GM19043 (cell line): Measurements from ENCODE around the gene OPN1LW.
"Not testable (repeated sequence)": the region's sequence is repeated elsewhere in the genome, so short reads cannot be mapped to it uniquely, and the experiment has no call there.

Experiments used
- ATAC-seq: cut with Tn5 transposase; IDR thresholded peaks from one replicate; pipeline ENCODE4 v1.9.1; 2021; ENCODE audit warnings: low read depth; ENCODE audit not compliant: unreplicated experiment

OPN1LW gene

DNA sequence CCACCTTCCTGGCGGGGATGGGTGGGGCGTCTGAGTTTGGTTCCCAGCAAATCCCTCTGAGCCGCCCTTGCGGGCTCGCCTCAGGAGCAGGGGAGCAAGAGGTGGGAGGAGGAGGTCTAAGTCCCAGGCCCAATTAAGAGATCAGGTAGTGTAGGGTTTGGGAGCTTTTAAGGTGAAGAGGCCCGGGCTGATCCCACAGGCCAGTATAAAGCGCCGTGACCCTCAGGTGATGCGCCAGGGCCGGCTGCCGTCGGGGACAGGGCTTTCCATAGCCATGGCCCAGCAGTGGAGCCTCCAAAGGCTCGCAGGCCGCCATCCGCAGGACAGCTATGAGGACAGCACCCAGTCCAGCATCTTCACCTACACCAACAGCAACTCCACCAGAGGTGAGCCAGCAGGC is at the start of gene OPN1LW:
Gene OPN1LW, plus strand, starts transcription at position 234 of the 400 bp plus-strand sequence. Its CDS starts 41 bp downstream, at position 275.
- not testable (repeated sequence) for ATAC-seq

DNA sequence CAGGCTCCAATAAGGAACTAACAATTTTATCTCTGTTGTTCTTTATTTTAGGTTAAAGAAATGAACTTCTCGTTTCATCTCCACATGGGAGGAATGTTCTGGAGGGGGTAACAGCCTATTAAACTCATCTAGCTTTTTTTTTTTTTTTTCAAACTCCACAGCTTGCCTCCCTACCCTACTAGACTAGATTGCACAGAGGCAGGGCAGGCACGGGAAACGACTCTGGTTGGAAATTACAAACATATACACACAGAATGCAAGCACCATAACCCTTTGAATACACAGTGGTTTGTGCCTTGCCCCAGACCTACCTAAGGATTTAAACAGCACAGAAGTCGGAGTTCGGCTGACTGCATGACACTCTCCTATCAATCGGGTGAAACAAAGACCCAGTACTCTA is 49.2 kb upstream of the OPN1LW start:
- no peak for ATAC-seq

DNA sequence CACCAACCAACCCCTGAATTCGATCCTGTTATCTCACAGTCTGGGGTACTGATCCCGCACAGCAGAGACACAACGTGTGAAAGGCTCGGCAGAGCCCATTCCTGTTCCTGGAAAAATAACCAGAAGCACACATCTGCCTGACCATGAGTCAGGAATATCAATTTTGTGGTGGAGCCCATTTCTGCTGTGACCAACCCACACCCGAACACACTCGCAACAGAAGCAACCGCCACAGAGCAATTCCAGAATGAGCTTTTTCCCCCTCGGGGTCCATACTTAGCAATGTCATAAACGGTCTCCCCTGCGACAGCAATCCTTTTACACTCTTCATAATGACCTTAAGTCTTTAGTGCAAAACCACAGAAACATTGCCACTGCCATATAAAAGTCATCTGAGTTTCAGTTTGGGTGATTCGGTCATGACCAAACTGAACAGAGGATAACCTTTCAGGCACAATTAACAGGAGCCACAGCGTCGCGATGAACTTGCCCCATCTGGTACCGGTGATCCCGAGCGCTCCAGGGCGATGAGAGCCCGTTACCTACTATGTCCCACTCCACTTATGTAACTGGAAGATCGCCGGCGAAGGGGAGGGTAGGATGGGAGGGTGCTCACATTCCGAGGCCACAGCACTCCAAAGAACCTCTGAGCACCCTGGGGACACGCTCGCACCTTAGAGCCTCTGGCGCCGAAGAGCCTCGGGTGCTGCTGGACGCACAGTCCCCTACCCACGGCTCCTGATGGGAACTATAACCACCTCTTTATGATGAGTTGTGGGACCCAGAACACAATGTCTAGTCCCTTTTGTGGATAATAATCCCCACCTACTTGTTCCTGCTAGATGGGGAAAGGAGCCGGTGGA is 47.7 kb upstream of the OPN1LW start:
- ATAC-seq: no peak

DNA sequence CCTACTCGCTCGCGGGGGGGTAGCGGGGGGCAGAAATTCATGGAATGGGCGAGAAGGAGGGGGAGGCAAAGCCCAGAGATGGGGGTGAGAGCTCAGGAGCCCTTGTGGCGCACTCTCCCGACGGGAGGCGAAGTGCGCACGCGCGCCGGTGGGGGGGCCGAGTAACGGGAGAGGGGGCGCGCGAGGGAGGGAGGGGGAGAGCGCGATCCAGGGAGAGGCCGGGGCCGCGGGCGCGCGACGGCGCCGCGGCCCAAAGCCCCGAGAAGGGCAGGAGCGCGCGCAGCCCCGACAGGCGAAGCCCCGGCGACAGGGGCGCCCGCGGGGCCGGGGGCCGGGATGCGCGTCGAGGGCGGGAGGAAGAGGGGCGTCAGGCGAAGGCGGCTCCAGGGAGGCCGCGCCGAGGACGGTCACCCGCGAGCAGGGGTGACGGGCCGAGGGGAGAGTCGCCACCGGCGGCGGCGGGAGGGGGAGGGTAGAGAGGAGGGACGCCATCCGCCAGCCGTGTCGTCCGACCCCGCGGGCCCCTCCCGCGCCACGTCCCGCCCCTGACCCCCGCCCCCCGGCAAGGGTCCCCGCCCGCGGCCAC is 46.9 kb upstream of the OPN1LW start:
- ATAC-seq: peak; percentile 33

DNA sequence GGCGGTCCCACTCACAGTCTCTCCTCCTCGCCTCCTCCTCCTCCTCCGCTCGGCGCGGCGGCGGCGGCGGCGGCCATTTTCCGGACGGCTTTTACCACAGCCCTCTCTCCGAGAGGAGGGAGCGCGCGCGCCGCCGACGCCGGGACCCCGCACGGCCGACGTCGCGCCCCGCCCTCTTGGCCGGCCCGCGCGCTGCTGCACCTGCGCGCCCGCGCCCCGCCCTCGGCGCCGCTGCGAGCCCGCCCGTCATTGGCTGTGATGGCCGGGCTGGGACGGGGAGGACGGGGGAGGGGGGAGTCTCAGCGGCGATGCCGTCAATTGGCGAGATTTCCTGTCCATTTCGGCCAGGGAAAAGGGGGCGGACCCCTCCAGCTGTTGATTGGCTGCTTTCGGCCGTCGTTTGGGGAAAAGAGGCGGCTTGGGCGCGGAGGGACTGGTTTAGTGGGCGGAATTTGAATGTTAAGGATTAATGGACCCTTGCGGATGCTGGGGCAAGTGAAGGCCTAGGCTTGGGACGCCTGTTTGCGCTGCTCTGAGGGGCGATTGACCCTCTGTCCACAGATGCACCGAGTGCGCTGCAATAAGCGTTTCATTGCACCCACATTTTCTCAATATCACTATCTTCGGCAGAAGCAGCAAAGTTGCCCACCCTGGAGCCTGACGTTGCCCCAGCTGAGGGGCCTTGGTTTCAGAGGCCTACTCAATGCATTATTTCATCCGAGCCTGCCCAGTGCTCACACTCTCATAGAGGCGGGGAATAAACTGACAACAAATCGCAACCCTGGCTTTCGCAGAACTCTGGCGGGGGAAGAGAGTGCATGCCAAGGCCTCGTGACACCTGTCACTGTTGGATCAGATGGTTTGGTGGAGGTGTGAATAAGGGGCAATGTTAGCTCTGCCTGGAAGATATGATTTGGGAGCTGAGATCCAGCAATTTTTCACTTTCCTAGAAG is 46.2 kb upstream of the OPN1LW start, which contains the start of gene MECP2:
Gene MECP2, minus strand, starts transcription at position 129 of the 953 bp plus-strand sequence.
- peak; percentile 82 for ATAC-seq

DNA sequence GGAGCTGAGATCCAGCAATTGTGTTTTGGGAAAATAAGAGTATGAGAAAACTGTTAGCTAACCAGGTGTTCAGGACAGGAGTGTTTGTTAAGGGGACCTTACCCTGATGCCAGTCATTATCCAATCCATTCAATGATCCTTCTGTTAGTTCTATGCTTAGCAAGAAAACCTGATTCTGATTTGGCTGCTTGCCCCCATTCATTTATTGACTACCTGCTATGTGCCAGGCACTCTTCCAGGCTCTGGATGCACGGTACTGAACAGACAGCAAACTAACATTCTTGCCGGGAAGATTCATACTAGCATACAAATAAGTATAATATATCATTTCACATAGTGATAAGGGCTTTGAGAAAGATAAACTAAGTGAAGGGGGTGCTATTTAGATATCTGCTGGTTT is 45.5 kb upstream of the OPN1LW start:
- no peak for ATAC-seq

DNA sequence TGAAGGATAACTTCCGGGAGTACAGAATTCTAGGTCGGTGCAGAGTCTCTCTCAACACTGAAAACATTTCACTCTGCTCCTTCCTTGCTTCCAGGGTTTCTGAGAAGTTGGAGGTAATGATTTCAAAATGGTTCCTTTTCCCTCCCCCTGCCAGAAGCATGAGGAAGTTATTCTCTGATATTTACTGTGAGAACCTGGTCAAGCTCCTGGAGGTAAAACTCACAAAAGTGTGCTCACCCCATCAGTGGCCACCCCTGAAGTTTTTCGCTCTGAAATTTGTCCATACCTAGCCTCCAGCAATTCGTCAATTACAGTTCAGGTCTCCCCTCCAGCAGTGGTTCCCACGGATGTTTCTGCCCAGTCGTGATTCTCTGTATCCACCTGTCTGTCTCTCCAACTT is 30.3 kb upstream of the OPN1LW start:
- ATAC-seq: no peak

DNA sequence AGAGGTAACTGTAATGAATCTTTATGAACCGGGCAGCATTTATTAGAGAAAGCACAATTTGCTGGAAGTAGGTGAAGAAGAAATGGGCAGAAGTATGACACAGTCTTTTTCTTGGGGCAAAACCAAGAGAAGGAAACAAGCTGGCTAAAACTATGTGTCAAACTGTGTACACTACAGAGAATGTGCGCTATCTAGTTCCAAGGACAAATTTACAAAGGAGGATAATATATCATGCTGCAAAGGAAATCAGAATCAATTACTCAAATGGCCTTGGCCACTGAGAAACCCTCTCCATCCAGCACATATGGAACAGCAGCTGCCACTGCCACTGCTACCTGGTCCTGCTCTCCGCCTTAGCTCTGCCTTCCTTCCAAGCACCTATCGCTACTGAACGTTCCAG is 29.4 kb upstream of the OPN1LW start:
- ATAC-seq: no peak

DNA sequence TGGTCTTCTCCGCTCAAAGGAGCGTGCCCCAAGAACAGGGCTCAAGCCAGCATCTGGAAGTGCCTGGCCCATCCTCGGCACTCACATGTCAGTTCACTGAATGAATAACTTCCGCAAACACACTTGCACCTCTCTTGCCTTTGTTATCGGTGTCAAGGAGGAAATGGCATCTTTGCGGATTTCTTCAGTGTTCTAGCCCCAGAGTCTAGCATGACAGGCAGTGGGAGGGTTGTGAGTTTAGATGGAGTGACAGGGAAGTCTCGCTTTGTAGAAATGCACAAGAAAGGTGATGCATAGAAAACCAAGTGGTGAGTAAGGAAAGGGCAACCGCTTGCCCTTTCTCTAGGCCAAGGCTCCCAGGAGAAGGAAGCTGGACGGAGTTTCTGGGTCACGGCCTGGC is 29.0 kb upstream of the OPN1LW start:
- no peak for ATAC-seq

DNA sequence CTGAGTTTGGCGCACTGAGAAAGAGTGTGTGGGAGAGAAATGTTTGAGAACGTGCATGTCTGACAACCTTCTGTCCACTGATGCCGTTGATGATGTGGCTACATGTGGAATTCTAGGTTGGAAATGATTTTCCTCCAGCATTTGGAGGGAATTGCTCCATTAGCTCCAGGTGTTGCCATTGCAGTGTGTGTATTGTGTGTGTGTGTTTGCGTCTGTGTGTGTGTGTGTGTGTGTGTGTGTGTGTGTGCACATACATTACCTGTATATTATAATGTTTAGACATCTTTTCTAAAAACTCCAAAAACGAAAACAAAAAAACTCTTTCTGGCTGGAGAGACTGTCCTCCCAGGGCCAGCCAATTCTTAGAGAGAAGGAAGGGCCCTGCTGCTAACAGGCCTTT is 28.3 kb upstream of the OPN1LW start:
- ATAC-seq: no peak

DNA sequence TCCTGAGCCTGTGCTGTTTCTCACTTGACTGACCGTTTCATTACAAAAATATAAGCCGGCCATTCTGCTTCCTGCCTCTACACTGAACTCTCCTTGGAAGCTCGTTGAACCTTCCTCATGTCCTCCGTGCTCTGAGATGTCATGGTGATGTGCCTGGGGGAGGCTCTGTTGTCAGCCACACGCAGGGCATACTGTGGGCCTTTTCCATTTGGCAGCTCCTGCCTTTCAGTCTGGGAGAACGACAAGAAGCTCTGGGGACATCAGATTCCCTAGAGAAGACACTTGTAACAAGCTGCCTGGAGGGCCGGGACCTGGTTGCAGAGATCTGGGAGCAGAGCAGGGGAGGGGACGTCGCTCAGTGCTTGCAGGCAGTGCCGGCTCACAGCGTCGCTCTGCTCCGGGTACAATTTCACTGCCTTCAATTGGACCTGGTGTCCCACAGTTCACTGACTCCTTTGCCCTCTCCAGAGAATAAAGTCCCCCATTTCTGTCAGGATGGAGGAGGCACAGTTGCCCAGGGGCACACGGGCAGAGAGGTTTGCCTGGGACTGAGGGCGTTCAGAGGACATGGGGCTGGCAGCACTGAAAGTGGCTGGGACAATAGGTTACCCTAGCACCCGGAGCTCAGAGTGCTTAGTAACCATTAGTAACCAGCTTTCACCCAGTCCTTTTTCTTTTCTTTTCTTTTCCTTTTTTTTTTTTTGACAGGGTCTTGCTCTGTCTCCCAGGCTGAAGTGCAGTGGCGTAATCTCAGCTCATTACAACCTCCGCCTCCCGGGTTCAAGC is 27.4 kb upstream of the OPN1LW start:
- no peak for ATAC-seq

DNA sequence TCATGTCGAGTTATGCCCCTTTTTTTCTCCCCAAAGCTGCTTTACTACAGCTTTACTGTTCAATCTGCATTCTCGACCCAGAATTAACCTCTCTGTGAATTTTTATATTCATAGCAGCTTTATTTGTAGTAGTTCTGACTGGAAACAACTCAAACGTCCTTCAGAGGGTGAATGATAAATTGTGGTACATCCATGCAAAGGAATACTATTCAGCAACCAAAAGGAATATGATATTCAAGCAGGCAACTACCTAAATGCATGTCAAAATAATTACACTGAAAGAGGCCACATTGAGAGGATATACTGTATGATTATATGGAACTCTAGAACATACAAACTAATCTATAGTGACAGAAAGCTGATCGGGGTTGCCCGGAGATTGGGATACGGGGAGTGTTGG is 26.5 kb upstream of the OPN1LW start:
- no peak for ATAC-seq

DNA sequence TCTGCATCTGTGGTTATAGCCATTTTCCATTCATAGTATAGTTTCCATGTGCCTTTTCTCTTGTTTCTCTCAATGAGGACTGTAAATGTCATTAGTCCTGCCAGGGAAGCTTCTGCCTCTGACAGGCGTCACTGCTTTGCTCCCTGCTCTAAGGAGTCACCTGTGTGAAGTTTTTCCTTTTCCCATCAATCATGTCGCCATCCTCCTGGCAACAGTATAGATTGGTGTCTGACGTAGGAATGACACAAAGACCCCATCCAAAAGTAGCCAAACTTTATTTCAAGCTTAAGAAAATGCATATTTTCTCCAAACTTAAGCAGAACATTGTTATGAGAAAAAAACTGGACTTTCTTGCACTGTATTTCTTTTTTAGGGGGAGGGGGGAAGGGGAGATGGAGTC is 23.5 kb upstream of the OPN1LW start:
- no peak for ATAC-seq

DNA sequence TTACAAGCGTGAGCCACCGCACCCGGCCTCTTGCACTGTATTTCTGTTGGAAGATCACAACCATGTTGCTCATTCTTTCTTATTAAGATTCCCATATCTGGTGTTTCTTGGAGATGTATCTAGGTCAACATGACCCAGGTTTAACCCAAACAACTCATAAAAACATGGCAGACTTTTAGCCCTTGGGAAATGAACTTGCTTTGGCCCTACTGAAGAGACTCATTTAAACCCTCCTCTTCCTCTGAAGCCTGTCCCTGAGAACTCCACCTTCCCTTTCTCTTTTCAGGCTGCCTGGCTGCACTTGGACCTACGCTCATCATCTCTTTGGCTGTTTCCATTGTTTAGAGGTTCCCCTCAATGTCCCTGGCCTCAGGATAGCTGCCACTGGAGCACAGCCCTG is 22.8 kb upstream of the OPN1LW start:
- ATAC-seq: no peak

DNA sequence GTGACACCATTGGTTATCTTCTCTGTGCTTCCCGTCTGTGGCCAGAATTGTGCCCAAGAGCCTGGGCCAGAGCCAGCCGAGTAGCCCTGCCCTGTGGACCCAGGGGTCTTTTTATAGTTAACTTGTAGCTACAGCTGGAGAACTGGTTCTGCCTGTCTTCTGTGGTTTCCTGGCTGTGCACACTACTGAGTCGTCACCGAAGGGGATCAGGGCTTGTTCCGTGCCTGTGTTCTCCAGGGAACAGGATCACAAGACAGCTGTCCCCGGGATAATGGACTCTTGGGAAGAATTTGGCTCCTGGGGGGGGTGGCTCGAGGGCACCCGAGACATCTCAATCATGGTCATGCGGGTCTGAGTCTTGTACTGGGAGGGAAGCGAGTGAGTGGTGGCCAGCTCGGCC is 22.1 kb upstream of the OPN1LW start:
- ATAC-seq: no peak

DNA sequence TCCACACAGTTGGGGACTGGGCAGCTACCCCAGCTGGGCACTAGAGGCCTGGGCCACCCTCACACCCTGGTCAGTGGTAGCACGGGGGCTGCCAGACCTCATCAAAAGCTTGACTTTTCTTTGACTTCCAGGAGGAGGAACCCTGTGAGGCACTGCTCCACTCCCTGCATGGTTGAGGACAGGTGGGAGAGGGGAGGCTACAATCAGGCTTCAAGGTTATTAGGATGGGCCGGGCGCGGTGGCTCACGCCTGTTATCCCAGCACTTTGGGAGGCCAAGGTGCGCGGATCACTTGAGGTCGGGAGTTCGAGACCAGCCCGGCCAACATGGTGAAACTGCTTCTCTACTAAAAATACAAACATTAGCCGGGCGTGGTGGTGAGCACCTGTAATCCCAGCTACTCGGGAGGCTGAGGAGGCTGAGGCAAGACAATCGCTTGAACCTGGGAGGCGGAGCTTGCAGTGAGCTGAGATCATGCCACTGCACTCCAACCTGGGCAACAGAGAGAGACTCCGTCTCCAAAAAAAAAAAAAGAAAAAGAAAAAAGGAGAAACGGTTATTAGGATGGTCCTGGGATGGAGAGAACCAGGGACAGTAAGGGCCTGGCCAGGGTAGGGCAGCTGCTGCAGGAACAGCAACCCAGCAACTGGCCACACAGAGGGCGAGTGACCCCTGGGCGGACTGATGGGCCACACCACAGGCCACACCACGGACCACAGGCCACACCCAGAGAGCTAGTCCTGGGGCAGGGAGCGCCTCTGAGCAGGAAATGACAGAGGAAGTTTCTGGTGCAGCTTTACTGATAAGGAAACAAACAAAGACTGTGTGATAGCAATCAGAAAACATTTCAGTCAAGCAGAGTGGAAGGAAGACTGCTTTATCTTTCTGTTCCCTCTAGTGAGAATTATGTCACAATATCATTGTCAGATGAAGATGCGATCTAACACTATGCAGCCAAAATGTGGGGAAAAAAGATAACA is 20.5 kb upstream of the OPN1LW start:
- ATAC-seq: no peak

DNA sequence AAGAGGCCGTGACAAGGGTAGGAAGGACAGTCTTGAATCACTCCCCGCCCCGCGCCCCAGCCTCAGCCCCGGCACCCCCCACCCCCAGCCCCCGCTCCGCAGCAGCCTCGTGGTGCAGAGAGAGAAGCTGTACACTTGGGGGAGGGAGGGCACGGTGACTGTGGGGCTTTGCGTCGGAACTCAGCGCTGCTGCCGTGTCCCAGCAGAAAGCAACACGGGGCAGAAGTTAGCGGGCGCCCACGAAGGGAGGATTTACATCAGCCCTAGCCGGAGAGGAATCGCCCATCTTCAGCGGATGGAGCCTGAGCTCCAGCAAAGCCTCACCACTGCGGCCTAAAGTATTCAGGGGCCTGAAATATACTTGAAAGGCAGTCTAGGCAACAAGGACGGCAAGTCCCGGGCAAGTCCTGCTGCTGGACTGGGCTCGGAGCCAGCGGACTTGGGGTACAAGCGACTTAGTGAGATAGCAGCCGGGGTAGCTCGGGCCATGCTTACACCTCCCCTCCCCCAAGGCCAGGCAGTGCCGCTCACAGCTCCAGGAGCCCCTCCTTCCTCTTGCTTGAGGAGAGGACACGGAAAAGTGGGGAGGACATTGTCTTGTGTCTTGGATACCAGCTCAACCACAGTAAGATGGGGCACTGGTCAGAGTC is 18.5 kb upstream of the OPN1LW start:
- no peak for ATAC-seq

DNA sequence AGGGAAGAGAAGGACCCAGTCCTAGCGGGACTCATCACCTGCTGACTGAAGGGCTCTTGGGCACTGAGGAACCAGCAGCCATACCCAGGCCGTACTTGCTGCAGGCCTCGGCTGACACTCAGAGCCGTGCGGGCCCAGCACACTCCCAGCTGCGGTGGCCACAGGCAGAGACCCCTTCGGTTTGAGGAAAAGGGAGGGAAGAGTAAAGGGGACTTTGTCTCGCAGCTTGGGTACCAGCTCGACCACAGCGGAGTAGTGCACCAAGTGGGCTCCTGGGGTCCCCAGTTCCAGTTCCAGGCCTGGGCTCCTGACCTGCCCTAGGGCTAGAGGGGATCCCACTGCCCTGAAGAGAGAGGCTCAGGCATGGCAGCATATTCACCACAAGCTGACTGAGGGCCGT is 17.9 kb upstream of the OPN1LW start:
- ATAC-seq: no peak

DNA sequence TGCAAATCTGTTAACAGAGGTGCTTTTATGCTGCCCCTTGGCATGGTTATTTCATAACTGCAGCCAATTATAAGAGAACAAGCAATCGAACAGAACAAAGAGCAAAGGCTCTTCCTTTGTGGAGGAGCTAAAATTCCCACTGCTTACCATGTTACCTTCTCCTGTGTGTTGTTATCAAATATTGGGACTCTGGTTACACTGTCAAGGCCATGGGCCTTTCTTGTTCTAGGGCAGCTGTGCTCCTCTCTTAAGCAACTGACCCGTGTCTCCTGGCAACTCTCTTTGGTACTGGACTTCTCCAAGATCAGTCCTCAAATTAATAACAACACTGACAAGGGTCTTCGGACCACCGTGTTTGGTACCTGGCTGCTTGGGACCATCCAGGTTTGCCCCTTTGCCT is 12.1 kb upstream of the OPN1LW start:
- ATAC-seq: no peak
